HG03520 (cell line): ENCODE measurements around the gene PARVB.
"Not testable (repeated sequence)": the region's sequence is repeated elsewhere in the genome, so short reads cannot be mapped to it uniquely, and the experiment has no call there.

Experiments used
- ATAC-seq: cut with Tn5 transposase; IDR thresholded peaks from one replicate; pipeline ENCODE4 v1.9.1; 2021; ENCODE audit warnings: mild to moderate bottlenecking, moderate library complexity; ENCODE audit not compliant: unreplicated experiment

Gene PARVB

DNA sequence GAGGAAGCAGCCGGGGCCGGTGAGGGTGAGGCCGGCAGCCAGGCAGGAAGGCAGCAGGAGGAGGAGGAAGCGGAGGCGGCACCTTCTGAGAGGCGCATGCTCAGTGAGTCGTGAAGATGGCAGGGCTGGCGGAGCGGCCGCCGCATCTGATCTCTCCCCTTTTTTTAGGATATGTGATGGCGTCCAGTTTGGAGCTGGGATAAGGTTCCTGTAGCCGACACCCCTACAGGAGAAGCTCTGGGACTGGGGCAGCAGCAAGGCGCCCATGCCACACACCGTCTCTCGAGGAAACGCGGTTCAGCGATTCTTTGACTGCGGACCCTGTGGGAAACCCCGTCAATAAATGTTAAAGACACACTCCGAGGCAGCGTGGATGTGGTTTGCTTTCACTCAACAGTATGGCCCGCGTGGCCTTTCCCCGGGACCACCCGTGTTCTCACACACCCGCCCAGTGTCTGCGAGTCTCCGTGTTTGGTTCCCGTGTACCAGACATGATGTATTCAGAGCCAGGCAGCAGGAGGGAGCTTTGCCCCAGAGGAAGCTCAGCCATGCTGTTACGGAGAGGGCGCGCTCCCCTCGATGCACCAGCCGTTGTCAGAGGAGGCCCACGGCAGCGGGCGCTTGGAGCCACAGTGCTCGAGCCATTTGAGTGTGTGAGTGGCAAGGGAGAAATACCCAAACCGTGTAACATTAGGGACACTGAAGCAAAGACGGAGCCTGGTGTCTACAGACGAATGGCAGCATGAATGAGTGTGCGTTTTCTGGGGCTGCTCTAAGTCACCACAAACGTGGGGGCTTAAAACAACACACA lies 27.7 kb upstream of the PARVB start:
- ATAC-seq: no peak

DNA sequence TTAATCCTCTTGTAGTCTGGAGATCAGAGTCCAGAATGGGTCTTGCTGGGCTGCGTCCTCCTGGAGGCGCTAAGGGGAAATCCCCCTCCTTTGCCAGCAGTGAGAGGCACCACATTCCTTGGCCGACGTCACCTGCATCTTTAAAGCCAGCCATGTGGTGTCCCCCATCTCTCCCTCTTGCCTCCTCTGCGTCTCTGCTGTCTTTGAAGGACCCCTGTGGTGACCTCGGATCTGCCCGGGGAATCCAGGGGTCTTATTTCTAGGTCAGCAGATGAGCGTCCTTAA lies 27.2 kb upstream of the PARVB start:
- no peak for ATAC-seq

DNA sequence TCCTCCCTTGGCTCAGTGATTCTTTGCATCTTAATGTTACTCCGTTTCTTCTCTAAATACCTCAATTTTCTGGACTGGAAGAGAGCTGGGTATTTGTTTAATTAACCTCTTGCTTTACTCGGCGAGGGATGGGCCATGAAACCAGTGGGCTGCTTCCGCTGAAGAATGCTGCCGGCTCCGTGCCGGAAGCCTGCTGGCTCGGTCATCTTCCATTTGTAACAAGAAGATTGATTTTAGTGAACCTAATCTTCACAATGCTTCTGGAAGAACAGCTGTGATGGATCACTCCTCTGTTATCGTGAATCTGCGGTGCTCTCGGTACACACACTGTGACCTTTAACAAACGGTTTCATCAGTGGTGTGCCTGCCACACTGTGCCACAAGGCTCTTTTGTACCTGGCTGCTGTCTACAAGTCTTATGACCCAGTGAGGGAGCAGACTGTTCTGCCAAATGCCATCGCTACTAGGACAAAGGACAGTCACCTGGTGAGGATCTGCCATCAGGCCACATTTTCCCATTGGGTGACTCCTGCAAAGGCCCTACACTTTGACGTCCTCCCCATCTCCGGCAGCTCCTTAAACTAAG lies 25.3 kb upstream of the PARVB start:
- no peak for ATAC-seq

DNA sequence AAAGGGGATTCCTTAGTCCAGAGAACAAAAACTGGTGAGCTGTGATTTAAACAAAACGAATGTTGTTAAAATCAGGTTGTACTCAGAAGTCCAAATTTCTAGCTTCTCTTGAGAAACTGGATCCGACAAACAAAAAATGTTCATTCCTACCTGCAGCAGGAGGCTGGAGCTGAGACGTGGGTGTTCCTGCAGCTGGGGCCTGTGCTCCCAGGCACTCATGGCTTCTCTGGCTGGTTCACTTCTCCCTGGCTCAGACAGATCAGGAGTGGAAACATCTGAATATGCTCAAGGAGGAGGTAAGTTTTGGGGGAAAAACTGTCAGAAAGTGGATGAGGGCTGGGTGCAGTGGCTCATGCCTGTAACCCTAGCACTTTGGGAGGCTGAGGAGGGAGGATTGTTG lies 24.7 kb upstream of the PARVB start:
- no peak for ATAC-seq

DNA sequence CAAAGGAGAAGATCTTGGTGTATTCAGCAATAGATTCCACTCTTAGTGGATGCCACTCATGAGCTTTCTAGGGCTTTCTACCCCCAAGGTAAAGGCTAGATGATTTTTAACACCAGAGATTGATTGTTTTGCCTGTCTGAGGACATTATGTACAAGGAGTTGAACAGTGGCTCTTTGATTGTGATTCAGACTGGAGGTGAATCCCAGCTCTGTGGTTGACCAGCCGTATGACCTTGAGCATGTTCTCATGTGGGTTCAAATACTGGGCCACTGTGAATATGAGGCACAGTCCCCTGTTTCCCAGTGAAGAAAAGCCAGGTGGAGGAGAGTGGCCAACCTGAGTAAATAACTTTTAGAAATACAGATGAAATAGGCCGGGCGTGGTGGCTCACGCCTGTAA lies 24.0 kb upstream of the PARVB start:
- ATAC-seq: no peak

DNA sequence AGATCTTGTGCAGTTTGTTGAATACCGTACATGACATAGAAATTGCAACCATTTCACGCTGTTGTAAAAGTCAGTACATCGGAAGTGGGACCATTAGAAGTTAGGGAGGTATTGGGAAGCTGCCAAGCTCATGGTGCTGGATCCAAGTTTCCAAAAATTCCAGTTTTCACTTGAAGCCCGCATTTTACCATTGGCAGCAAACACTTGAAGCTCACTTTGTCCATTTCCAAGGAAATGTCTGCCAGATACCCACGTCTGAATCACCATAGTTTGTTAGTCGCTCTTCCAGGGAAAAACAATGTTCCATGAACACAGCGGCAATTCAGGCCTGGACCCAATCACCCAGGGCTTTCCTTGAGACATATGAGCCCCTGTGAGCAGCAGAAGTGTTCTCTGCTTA lies 22.6 kb upstream of the PARVB start:
- no peak for ATAC-seq

DNA sequence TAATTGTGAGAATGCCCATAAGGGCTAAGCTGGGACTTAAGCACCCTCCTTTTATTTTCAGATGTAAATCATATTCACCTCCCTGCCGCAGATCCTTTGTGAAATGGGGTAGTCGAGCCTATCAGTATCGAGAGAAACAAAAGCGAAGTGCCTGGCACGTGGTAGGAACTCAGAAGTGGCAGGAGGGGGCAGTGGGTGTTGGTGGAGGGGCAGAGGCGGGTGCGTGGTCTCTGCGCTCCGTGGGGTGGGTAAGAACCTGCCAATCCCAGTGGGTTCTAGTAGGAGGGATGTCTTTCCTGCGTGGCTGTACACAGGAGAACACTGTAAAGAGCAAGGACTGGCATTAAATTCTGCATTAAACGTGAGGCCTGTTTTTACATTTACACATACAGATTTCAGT lies 21.8 kb upstream of the PARVB start:
- ATAC-seq: no peak

DNA sequence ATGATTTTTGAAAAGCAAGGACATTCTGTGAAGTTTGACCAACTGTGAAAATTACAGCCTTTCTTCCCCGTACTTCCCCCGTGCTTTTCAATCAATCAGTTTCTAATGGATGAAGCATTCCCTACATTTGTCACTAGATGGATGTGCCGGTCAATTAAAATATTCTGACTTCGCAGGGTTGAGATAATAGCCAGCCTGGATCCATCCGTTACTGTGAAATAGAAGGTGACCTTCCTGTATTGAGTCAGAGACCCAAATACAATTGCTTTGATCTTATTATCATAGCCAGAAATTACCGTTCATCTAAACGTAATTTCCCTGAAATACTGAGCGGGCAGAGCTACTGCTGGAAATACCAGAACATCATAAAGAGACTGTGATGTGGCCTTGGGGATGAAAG lies 21.1 kb upstream of the PARVB start:
- no peak for ATAC-seq

DNA sequence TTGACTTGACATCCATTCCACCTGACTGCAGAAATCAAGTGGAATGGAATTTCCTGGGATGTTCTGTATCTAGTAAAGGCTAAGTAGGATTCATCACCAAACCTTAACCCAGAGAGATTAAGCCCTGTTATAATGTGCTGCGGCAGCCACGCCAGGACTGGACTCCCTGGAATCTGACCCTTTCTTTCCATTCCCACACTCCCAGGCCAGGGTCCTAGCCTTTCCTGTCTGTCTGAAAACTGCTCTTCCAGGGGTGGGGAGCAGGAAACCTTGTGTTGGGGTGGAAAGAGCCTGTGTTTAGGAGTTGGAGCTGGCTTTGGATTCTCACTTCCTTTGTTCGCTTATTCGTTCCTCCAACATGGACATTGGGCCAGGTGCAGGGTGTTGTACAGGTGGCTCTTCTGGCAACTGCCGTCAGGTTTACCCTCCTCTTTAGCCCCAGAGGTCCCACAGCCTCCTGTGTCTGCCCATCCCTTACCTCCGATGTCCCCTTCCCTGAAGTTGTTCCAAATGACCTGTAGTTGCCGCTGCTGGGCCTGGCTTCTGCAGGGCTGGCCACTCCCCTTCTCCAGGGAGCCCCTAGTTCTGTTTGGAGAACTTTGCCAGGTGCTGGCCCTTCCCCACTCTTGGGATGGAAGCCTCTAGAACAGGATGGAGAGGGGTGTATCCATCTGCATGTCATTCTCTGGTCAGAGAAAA lies 20.5 kb upstream of the PARVB start:
- ATAC-seq: no peak

DNA sequence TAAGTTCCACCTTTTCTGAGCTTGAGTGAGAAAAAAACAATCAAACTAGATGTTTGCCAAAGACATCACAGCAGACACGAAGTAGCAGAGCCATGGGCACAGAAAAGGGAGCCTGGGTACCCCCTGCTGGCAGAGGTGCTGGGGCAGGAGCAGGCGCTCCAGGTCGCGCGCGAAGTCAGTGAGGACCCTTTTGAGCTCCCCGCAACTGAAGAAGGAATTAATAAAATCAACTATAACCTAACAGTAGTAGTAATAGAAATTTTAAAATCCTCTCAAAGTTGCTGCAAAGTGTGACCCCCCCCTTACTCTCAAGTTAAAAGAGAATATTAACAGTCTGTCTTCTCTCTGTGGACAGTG lies 20.0 kb upstream of the PARVB start:
- no peak for ATAC-seq

DNA sequence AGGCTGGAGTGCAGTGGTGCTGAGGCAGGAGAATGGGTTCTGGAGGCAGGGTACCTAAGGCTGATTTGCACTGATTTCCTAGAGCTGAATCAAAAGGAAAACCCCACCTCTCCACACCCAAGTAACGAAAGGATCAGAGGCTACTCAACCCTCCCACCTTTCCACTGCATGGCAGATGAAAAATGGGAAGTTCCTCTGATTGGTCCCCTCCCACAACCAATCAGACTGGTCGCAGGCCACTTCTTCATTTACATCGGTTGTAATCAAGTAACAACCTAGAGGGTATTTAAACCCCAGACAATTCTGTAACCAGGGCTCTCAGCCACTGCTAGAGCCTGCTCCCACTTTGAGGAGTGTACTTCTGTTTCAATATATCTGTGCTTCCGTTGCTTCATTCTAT lies 18.6 kb upstream of the PARVB start:
- no peak for ATAC-seq

DNA sequence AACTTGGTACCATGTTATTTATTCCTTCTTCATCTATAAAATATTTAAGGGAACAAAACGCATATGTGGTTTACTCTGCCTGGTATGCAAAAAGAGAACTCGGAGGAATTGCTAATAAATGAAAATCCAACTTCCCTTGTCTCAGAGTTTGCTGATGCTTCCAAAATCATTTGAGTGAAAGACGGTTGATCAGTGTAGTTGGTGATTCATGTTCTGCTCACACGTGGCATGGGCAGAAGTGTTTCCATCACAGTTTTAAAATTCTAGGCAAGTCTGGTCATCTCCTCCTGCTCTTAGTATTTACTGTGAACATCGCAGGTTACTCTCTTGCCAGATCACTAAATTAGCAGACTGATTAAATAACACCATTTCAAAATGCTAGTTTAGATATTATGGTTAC lies 11.9 kb upstream of the PARVB start:
- no peak for ATAC-seq

DNA sequence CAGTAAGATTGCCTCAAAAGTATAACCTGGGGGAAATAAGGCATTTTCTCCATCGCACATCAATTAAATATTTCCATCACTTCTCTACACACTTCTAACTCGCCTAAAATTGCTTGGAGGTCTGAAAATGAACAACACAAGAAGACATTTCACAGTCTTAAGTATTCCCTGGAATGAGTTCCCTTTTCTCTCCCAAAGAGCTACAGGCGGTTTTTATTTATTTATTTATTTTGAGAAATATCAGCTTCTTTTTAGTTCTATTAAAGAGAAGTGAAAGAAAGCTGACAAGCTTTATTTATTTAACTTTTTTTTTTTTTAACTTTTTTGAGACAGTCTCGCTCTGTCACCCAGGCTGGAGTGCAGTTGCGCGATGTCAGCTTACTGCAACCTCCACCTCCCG lies 11.5 kb upstream of the PARVB start:
- no peak for ATAC-seq

DNA sequence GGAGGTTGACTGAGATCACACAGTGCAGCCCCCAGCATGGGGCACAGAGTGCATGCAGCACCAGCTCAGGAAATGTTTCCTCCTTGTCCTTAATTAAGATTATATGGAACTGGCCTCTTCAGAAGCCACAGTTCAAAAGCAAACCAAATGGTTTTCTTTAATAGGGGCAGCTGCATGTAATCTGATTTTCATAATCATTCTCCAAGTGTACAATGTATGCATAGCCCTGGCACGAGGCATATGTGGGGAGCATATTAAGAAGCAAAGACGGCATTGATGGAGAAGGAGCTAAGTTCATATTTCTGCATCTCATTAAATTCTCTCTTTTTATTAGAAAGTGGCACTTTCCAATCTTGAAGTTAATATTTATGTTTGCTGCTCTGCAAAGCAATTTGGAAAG lies 9.9 kb upstream of the PARVB start:
- ATAC-seq: no peak

DNA sequence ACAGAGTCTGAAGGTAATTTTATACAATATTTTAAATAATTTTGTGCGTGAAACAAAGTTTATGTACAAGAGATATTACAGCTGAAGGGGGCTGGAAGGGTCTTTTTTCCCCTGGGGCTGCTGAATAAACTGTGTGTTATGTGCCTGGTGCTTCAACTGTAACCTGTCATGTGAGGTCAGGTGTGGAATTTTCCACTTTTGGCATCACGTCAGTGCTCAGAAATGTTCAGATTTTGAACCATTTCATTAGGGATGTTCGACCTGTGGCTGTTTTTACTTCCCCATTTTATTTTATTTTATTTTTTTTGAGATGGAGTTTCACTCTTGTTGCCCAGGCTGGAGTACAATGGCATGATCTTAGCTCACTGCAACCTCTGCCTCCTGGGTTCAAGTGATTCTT lies 7.5 kb upstream of the PARVB start:
- ATAC-seq: not testable (repeated sequence)

DNA sequence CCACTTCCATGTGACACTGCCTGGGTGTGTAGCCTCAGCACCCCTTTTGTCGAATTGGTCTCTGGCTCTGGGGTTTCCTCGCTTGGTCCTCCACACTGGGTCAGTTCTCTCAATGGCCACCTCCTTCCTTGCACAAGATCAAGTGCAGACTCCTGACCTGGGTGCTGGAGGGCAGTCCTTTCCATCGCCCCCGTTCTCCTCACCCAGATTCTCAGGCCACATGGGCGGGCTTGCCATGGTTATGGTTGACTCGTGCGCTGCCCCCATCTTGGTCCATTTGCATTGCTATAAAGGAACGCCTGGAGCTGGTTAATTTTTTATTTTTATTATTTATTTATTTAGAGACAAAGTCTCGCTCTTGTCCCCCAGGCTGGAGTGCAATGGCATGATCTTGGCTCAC lies 5.5 kb upstream of the PARVB start:
- ATAC-seq: no peak

DNA sequence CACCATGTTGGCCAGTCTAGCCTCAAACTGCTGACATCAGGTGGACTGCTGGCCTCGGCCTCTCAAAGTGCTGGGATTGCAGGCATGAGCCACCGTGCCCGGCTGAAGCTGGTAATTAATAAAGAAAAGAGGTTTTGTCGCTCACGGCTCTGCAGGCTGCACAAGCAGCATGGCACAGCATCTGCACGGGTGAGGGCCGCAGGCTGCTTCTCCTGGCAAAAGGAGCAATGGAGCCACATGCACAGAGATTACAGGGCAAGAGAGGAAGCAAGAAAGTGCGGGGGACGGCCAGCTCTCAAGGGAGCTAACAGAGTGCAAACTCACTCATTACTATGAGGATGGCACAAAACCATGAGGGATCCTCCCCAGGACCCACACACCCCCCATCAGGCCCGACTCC lies 4.7 kb upstream of the PARVB start:
- ATAC-seq: no peak

DNA sequence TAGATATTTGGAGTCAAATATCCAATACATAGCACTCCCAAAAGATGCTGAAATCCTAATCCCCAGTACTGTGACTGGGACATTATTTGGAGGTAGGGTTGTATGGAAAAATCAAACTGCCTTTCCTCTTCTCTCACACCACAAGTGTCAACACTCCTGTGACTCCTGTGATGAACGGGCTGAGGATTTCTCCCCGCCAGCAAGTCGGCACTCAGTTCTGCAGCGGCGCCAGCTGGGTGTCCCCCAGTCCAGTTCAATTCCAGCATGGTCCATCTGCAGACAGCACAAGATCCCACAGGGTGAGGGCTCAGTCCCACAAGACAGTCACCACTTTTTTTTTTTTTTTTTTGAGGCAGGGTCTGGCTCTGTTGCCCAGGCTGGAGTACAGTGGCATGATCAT lies 4.3 kb upstream of the PARVB start:
- ATAC-seq: no peak

DNA sequence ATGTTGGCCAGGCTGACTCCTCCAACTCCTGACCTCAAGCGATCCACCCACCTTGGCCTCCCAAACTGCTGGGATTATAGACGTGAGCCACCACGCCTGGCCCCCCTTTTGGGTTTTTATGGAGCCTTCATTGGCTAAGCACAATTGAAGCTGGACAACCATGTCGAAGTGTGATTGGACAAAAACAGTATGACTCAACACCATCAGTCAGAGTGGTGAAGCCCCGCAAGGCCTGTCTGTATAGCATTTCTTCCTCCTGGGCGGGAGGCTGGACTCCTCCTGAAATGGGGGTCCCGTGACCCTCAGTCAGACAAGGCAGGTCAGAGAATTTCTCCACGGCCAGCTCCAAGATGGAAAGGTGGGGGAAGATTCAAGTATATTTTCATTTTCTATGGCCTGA lies 3.1 kb upstream of the PARVB start:
- no peak for ATAC-seq

DNA sequence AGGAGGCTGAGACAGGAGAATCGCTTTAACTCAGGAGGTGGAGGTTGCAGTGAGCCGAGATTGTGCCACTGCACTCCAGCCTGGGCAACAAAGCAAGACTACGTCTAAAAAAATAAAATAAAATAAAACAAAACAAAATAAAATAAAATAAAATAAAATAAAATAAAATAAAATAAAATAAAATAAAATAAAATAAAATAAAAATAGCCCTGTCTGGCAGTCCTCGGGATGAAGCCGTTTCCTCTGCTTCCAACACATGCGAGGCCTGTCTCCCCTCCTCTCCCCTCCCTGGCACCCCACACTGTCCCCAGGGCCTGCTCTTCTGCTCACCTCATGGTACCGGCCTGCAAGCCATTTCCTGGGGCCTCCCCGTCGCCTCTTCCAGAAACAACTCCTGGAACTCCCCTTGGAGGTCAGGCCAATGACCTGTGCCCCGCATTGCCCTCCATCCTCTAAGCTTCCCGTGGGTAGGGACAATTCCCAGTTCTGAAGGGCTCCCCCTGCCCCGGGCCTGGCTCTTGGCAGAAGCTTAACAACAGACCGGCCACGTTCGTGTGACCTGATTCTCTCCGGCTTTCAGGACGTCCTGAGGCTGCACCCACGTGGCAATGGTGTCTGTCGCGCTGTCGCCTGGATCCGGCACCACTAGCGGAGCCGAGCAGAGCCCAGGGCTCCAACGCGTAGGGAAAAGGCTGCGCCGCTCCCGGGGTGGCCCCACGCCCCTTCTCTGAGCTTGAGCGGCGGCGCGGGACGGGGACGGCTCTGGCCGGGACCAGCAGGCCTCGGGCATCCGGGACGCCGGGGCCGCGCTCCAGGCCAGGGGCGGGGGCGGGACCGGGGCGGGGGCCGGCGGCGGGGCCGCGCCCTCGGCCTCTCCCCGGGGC lies 456 bp upstream of the PARVB start:
- ATAC-seq: no peak

DNA sequence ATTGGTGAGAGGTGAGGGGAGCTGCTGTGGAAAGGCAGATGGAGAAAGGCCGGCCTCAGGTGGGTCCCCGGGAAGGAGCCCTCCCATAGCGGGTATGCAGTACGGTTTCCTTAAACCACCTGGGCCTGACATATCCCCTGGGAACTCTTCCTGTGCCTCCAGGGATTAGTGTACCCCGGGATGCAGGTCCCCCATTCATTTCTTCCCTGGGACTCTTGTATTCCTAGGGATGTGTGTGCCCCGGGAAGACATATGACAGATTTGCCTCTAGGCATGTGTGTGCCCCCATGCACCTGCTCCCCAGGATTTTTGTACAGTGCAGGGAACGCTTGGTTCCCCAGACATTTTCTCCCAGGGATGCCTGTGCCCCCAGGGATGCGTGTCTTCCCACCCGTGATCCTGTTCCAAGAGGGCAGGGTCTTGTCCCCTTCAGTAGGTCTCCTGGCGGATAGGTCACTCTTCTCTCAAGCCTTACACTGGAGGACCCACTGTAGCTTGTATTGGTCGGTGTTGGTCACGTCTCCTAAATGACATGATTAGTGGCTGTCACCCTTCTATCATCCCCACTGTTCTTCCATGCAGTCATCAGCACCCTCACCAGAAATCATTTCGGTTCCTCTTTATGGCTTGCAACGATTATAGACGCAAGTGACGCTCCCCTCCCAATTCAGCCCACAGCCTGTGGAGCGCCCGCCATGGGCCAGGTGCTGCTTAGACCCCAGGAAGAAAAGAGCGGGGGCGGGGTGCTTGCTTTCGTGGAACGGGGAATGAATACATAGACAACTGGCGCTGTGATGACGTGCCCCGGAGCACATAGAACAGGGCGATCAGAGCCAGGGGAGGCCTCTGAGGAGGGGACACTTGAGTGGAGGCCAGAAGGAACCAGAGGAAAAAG lies 1.3 kb downstream of the PARVB start:
- peak; percentile 49 for ATAC-seq
